Measurements from ENCODE around the gene QPRT.
"Not testable (repeated sequence)": the region's sequence is repeated elsewhere in the genome, so short reads cannot be mapped to it uniquely, and the experiment has no call there.

QPRT gene

DNA sequence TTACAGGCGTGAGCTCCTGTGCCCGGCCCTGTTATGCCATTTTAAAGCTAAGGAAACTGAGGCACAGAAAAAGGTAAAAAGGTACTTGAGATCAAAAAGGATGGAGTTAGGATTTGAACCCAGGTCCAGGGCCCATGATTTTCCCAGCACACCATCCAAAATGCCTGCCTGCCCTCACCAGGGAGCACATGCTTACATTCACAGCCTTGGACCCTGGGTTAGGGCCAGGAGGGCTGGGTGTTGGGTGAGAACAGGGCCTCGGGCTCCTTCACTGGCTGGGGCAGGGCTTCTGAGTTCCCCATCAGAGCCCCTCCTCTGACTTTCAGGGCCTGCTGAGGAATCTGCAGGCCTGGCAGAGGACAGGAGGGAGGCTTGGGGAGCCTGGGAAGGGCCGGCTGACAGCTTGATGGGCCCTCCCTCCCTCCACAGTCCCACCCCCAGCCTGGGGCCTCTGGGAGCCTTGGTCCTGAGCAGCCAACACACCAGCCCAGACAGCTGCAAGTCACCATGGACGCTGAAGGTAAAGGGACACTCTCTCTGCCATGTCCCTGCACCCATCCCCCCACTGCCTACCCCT is at the start of gene QPRT:
QPRT (plus strand) TSS at position 490 of the 577 bp plus-strand sequence; CDS start at position 508, 18 bp downstream.
- DNase-seq (ENCODE audit: low spot score) = peak; percentile 45

GRCh38 chr16:29629318-29629717 is 49.7 kb upstream of the QPRT start:
- not testable (repeated sequence) for DNase-seq (ENCODE audit: low spot score)

DNA sequence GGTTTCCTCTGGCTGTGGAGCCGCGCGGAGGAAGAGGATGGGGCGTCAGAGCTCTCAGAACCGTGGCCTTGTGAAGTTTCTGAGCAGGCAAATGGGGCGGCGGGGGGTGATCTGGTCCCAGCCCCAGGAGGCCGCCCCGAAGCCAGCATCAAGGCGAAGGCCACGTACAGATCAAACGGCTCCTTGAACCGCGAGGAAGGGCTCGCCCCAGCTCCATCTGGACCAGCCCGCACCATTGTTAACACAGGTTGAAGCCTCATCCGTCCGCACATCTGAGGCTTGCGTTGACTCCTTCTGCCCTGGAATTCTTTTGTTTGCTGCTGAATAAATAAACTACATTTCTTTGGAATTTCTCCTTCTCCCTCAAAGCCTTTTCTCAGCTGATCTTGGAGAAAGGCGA is 47.3 kb upstream of the QPRT start:
- not testable (repeated sequence) for DNase-seq (ENCODE audit: low spot score)

GRCh38 chr16:29635902-29636301 is 43.1 kb upstream of the QPRT start:
- not testable (repeated sequence) for DNase-seq (ENCODE audit: low spot score)

GRCh38 chr16:29636368-29636767 is 42.6 kb upstream of the QPRT start:
- not testable (repeated sequence) for DNase-seq (ENCODE audit: low spot score)

GRCh38 chr16:29638751-29639150 is 40.2 kb upstream of the QPRT start:
- not testable (repeated sequence) for DNase-seq (ENCODE audit: low spot score)

GRCh38 chr16:29641561-29641960 is 37.4 kb upstream of the QPRT start:
- DNase-seq (ENCODE audit: low spot score) = no peak

- no peak for DNase-seq (ENCODE audit: low spot score)
These were observed 35.4 kb upstream of the QPRT start for GRCh38 chr16:29643596-29643995.

DNA sequence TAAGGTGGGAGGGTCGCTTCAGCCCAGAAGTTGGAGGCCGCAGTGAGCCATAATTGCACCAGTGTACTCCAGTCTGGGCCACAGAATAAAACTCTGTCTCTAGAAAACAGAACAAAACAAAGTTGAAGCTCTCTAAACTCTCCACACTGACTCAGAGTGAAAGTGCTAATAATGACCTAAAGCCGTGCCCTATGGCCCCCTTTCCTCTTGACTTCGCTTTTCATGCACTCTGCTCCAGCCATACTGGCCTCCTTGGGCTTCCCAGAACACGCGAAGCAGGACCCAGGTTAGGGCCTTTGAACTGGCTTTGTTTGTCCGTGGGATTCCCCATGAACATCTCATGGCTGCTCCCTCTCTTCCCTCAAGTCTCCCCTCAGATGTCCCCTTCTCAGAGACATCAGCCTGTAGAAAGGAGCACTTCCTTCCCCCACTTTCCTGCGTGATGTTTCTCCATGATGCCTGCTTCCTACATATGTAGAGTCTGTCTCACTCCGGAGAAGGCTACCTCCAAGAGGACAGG is 34.6 kb upstream of the QPRT start:
- no peak for DNase-seq (ENCODE audit: low spot score)

- DNase-seq (ENCODE audit: low spot score) = no peak
These were observed 33.8 kb upstream of the QPRT start for GRCh38 chr16:29644973-29645693.

- DNase-seq (ENCODE audit: low spot score) = no peak
These were observed 33.2 kb upstream of the QPRT start for GRCh38 chr16:29645694-29646187.

GRCh38 chr16:29646947-29647346 is 32.0 kb upstream of the QPRT start:
- DNase-seq (ENCODE audit: low spot score) = no peak

DNA sequence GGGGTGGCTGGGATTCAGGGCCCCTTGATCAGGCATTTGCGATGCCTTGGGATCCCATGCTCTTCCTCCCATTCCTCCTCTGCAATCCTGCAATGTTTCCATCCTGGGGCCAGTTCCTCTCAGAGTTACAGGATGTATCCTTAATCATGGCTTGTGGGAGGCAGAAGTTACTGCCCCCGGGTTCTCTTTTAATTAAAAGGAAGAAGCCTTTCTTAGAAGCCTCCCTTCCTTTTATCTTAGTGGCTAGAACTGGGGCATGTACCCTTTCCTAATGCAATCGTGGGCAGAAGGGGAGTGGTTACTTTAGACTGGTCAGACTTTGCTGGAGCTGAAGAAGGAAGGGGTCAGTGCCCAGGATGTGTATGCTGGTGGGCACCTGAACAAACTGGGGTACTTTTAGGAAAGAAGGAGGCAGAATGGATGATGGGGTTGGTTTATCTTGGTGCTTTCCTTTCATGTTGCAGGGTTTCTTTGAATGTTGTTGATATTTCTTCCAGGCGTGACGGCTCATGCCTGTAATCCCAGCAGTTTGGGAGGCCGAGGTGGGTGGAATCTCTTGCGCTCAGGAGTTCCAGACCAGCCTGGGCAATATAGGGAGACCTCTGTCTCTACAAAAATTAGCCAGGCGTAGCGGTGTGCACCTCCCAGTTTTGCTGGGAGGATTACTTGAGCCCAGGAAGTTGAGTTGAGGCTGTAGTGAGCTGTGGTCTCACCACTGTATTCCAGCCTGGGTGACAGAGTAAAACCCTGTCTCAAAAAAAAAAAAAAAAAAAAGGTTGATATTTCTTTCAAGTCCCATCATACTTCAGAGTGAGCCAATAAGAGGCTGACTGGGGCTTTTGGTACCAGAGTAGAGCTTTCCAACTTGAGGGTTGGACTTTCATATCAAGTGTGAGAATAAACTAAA is 29.1 kb upstream of the QPRT start:
- no peak for DNase-seq (ENCODE audit: low spot score)

DNA sequence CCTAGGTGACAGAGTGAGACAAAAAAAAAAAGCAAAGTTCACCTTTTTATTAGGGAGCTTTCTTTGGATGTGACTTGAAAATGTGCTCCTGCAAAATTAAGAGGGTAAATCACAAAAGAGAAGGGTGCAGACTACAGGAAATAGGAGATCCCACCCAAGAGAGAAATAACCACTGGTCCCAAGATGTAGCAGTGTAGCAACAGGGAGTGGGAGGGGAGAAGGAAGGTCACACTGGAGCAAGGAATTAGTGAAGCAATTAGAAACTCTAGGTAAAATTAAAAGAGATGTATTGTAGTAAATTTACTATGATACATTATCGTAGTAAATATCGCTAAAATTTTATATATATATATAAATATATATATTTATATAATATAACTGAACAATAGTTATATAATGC is 28.2 kb upstream of the QPRT start:
- DNase-seq (ENCODE audit: low spot score) = no peak

GRCh38 chr16:29651774-29652349 is 27.1 kb upstream of the QPRT start:
- DNase-seq (ENCODE audit: low spot score) = no peak

DNA sequence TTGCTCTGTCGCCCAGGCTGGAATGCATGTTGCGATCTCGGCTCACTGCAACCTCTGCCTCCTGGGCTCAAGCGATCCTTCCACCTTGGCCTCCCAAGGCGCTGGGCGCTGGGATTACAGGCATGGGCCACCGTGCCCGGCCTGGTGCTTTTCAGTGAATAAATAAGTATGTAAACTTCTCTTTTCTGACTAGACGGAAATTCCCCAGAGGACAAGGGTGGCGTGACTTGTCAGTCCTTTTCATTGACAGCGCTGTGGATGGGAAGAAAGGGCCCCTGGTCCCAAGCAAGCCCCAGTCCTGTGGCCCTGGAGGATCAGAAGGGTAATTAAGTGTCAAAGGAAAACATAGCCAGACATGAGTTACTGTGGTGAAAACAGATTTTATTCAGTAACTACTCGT is 25.5 kb upstream of the QPRT start:
- DNase-seq (ENCODE audit: low spot score) = no peak

- not testable (repeated sequence) for DNase-seq (ENCODE audit: low spot score)
These were observed 25.1 kb upstream of the QPRT start for GRCh38 chr16:29653890-29654289.

DNA sequence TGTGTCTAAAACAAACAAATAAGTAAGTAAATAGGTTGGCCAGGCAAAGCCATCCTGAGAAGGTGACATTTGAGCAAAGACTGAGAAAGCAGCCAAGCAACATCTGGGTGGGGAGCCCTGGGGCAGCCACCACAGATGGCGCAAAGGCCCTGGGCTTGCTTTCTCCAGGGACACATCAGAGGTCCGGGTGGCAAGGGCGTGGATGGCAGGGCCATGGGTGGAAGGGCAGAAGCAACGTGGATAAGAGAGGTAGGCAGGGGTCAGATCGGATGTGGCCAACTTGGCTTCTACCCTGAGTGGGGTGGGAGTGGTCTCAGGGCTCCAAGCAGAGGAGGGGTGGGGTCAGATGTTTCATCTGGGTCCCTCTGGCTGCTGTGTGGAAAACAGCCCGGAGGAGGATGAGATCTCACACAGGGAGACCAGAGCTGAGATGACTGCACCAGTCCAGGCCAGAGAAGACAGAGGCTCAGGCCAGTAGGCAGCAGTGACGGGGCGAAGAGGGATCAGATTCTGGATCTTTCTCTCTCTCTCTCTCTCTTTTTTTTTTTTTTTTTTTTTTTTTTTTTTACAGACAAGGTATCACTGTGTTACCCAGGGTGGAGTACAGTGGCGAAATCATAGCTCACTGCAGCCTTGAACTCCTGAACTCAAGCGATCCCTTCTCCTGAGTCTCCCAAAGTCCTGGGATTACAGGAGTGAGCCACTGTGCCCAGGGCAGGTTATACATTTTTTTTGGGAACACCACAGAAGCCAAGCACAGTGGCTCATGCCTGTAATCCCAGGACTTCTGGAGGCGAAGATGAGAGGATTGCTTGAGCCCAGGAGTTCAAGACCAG is 22.1 kb upstream of the QPRT start:
- DNase-seq (ENCODE audit: low spot score) = no peak

GRCh38 chr16:29658705-29659104 is 20.3 kb upstream of the QPRT start:
- DNase-seq (ENCODE audit: low spot score) = no peak

DNA sequence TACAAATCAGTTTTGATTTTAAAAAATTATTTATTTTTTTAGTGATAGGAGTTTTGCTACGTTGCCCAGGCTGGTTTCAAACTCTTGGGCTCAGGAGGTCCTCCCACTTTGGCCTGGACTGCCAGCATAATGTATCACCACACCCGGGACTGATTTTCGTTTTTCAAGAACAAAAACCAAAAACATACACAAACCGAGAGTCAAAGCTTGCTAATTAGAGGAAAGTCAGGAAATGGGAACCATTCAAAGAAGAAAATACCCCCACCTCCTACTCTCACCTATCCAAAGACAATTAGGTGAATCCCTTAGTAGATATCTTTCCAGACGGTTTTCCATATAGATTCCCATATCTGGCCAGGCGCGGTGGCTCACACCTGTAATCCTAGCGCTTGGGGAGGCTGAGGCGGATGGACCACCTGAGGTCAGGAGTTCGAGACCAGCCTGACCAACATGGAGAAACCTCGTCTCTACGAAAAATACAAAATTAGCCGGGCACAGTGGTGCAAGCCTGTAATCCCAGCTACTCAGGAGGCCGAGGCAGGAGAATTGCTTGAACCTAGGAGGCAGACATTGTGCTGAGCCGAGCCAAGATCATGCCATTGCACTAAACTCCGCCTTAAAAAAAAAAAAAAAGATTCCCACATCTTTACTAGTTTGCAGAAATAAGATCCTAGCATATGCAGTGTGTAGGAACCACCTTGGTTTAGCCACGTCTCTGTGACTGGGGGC is 16.8 kb upstream of the QPRT start:
- no peak for DNase-seq (ENCODE audit: low spot score)

- no peak for DNase-seq (ENCODE audit: low spot score)
These were observed 16.3 kb upstream of the QPRT start for GRCh38 chr16:29662729-29663015.

Measured in globus pallidus (tissue), 1 donor.